Caco-2 (cell line): ENCODE measurements around the gene PANK2. TPM values are rescaled to one million over a fixed set of nuclear protein-coding genes. Genes with fewer than 3 reads are reported as not detected.

Experiments
- BruUV-seq: library from RNA; stranded (reverse); fragments of 400-500 nt; replicated peaks from 2 replicates; lab custom pipeline; 2021; lab: Mats Ljungman, UMichigan
- CTCF ChIA-PET: fragments of 300-600 bp; sonication (Branson Sonifier 250); formaldehyde crosslinking; loops from one replicate; lab custom pipeline; 2022; ENCODE audit warnings: antibody characterized with exemption; lab: Charles Lee
- POLR2A ChIA-PET: fragments of 300-600 bp; sonication (Branson Sonifier 250); formaldehyde crosslinking; loops from one replicate; lab custom pipeline; 2022; ENCODE audit warnings: antibody characterized with exemption; lab: Charles Lee
- DNase-seq, 2 experiments: peaks; one replicate each; pipeline versions ENCODE4 v3.0.0 to v3.0.0-alpha.2; 2020 to 2022
- H3K27me3 ChIP-seq: replicated peaks from 2 replicates; pipeline ENCODE4 v1.6.0; 2011; ENCODE audit warnings: low read length; ENCODE audit not compliant: control insufficient read depth, insufficient read depth
- H3K36me3 ChIP-seq: 2 replicates; pipeline ENCODE4 v1.5.1; 2011; ENCODE audit warnings: low read length; ENCODE audit not compliant: control insufficient read depth, insufficient read depth
- H3K4me1 ChIP-seq: fragments of 250-450 bp; sonication (Bioruptor Pico); 2 replicates; pipeline ENCODE4 v1.5.1; 2020; ENCODE audit warnings: mild to moderate bottlenecking
- H3K4me3 ChIP-seq: 2 replicates; pipeline ENCODE4 v1.5.1; 2011; ENCODE audit warnings: low read depth, mild to moderate bottlenecking, control low read depth, low read length
- H3K9me3 ChIP-seq: fragments of 250-450 bp; sonication (Bioruptor Pico); 2 replicates; pipeline ENCODE4 v1.5.1; 2020; ENCODE audit warnings: mild to moderate bottlenecking, moderate library complexity
- H3K27ac Mint-ChIP-seq: one replicate; pipeline ENCODE4 v1.8.0; 2022; ENCODE audit warnings: mixed read lengths; ENCODE audit not compliant: unreplicated experiment
- H3K27me3 Mint-ChIP-seq: one replicate; pipeline ENCODE4 v1.8.0; 2022; ENCODE audit warnings: mixed read lengths; ENCODE audit not compliant: insufficient read depth, unreplicated experiment
- H3K36me3 Mint-ChIP-seq: one replicate; pipeline ENCODE4 v1.8.0; 2022; ENCODE audit warnings: mild to moderate bottlenecking, mixed read lengths; ENCODE audit not compliant: insufficient read depth, unreplicated experiment
- H3K4me1 Mint-ChIP-seq: one replicate; pipeline ENCODE4 v1.8.0; 2022; ENCODE audit warnings: low read depth, mixed read lengths; ENCODE audit not compliant: unreplicated experiment
- H3K4me3 Mint-ChIP-seq: one replicate; pipeline ENCODE4 v1.8.0; 2022; ENCODE audit warnings: mild to moderate bottlenecking, moderate library complexity, mixed read lengths; ENCODE audit not compliant: unreplicated experiment
- H3K9me3 Mint-ChIP-seq: one replicate; pipeline ENCODE4 v1.8.0; 2022; ENCODE audit warnings: mixed read lengths; ENCODE audit not compliant: unreplicated experiment
- CTCF ChIP-seq, 2 experiments: fragments of 200-600 bp in 1 of 2; IDR thresholded peaks; 1 replicate in 1 of 2; 2 replicates in 1 of 2; pipeline versions ENCODE4 v1.5.1 to v1.8.0; 2011 to 2022; ENCODE audit warnings: antibody characterized with exemption in 1 of 2, control low read depth in 1 of 2, inconsistent platforms in 1 of 2, low read depth in 1 of 2, low read length in 1 of 2, mild to moderate bottlenecking in 1 of 2, moderate library complexity in 1 of 2; ENCODE audit not compliant: insufficient read depth in 1 of 2, severe bottlenecking in 1 of 2, unreplicated experiment in 1 of 2
- intact Hi-C: fragments of 100-400 bp; cut with micrococcal nuclease; formaldehyde crosslinking; loops from one replicate; pipeline ENCODE4 v1.10.0; 2022; ENCODE audit not compliant: unreplicated experiment
- microRNA-seq: library from miRNA; unstranded; fragments of <30 nt; microRNA quantifications from one replicate; pipeline ENCODE4 v1.2.0, GENCODE V29; 2022
- total RNA-seq: library from RNA; stranded (reverse); gene quantifications from 2 replicates; pipeline ENCODE4 v1.2.3, GENCODE V29; 2022

The PANK2 gene
- total RNA-seq, 1 experiment from 2014 or later, result 58.3 TPM

GRCh38 chr20:3973705-3974104 lies 84.5 kb downstream of the PANK2 start:
- H3K27me3 ChIP-seq, result no peaks in the 10 kb centered on the region
- no peak for DNase-seq
- peaks cover 5% of the 10 kb centered on the region for H3K36me3 Mint-ChIP-seq
- H3K4me3 ChIP-seq, result no peak overlapping the region
- no peak overlapping the region for H3K4me3 Mint-ChIP-seq
- H3K27me3 Mint-ChIP-seq, result no peaks in the 10 kb centered on the region
- H3K4me1 Mint-ChIP-seq, result peaks cover 18% of the 10 kb centered on the region
- POLR2A ChIA-PET, result no interaction called here
- CTCF ChIA-PET, result no interaction called here
- H3K4me1 ChIP-seq, result peaks cover 8% of the 10 kb centered on the region; the same call in 1 of the 2 replicates
- peaks cover 9% of the 10 kb centered on the region for H3K9me3 Mint-ChIP-seq
- intact Hi-C loops, result no loop called here
- H3K27ac Mint-ChIP-seq, result no peak overlapping the region
- no peaks in the 10 kb centered on the region for H3K36me3 ChIP-seq
- no TSS peak for BruUV-seq
- H3K9me3 ChIP-seq, result no peaks in the 10 kb centered on the region; the same call in none of the 2 replicates
- no peak for TF ChIP-seq CTCF (IDR thresholded peaks at IDR 0.05; ENCODE audit: insufficient read depth in 1 of 2, low read depth in 1 of 2, low read length in 1 of 2, severe bottlenecking in 1 of 2, unreplicated experiment in 1 of 2)

- Mint-ChIP-seq H3K27me3 (no peaks in the 10 kb centered on the region), H3K9me3 (peaks cover 9% of the 10 kb centered on the region), H3K36me3 (peaks cover 5% of the 10 kb centered on the region), H3K4me3 (no peak overlapping the region), H3K4me1 (peaks cover 10% of the 10 kb centered on the region), H3K27ac (no peak overlapping the region)
- CTCF ChIA-PET, result no interaction called here
- intact Hi-C loops, result no loop called here
- Histone ChIP-seq H3K4me1 (no peaks in the 10 kb centered on the region), H3K9me3 (no peaks in the 10 kb centered on the region; the same call in none of the 2 replicates), H3K36me3 (no peaks in the 10 kb centered on the region), H3K27me3 (no peaks in the 10 kb centered on the region), H3K4me3 (no peak overlapping the region)
- BruUV-seq, result no TSS peak
- POLR2A ChIA-PET, result no interaction called here
- no peak for DNase-seq
- TF ChIP-seq CTCF (IDR thresholded peaks at IDR 0.05; ENCODE audit: insufficient read depth in 1 of 2, low read depth in 1 of 2, low read length in 1 of 2, severe bottlenecking in 1 of 2, unreplicated experiment in 1 of 2), result no peak
These were observed 87.3 kb downstream of the PANK2 start for GRCh38 chr20:3976511-3976910.

Small RNA genes lying within 50 kb of the gene (microRNA-seq; reads per million reads assigned to microRNA genes)
- not detected for gene MIR103A2
- gene MIR103B2, result not detected

Other genes starting within 250 kb of the PANK2 start
- not detected in 2 replicates for gene GFRA4, start 226.0 kb upstream of the PANK2 start, total RNA-seq
- 0.12 and 0.23 TPM in 2 replicates for gene ADAM33, start 207.4 kb upstream of the PANK2 start, total RNA-seq
- not detected in 2 replicates for gene SIGLEC1, start 176.8 kb upstream of the PANK2 start, total RNA-seq
- not detected in 2 replicates for gene HSPA12B, start 156.7 kb upstream of the PANK2 start, total RNA-seq
- 54.7 and 56.1 TPM in 2 replicates for gene ADISSP, start 121.6 kb upstream of the PANK2 start, total RNA-seq
- gene SPEF1, start 107.9 kb upstream of the PANK2 start, total RNA-seq, result not detected in 2 replicates
- gene CENPB, start 102.6 kb upstream of the PANK2 start, total RNA-seq, result 72.7 and 84.3 TPM in 2 replicates
- gene CDC25B, start 93.1 kb upstream of the PANK2 start, total RNA-seq, result 59.0 and 66.7 TPM in 2 replicates
- 14.9 and 17.3 TPM in 2 replicates for gene AP5S1, start 68.8 kb upstream of the PANK2 start, total RNA-seq
- 49.3 and 56.4 TPM in 2 replicates for gene MAVS, start 42.6 kb upstream of the PANK2 start, total RNA-seq
- gene RNF24, start 126.2 kb downstream of the PANK2 start, total RNA-seq, result 9.1 and 12.4 TPM in 2 replicates